NOMO-1 (cell line): ENCODE results near the gene AMBRA1.
"Not testable (repeated sequence)": the region's sequence is repeated elsewhere in the genome, so short reads cannot be mapped to it uniquely, and the experiment has no call there.

Experiments used
- DNase-seq, 2 experiments: peaks; one replicate each; lab custom pipeline; 2025; ENCODE audit not compliant: unreplicated experiment in 2 of 2; lab: John Stamatoyannopoulos, UW

The AMBRA1 gene

DNA sequence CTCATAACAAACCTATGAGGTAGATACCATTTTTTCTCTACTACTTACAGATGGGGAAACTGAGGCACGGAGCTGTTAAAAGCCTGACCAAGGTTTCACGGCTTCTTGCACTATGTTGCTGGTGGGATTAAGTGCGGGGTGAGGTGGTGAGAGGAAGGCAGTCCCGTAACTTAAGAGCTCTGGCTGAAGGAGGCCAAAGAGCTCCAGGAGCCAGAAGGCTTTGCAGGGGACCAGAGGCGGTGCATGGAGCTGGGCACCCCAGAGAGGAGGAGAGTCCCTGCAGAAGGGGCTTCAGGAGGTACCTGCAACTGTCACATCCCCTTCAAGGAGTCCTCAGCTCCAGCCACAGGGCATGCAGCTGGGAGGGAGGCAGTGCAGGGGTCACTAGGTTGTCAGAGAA is 206.4 kb downstream of the AMBRA1 start:
- DNase-seq: no peak

DNA sequence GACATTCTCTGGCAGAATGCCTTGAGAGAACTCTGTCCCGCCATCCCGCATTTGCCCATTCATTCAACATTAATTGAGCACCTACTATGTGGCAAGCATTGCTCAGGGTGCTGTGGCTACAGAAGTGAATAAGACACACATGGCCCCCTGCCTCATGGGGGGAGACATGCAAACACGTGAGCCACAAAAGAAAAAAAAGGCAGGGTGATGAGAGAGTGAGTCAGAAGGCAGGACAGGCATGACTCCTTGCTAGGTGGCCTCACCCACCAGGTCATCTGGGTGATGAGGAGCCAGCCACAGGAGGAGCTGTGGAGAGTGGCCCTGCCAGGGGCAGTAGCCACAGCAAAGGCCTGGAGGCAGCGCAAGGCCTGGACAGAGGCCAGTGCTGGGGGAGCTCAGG is 207.1 kb downstream of the AMBRA1 start:
- no peak for DNase-seq

DNA sequence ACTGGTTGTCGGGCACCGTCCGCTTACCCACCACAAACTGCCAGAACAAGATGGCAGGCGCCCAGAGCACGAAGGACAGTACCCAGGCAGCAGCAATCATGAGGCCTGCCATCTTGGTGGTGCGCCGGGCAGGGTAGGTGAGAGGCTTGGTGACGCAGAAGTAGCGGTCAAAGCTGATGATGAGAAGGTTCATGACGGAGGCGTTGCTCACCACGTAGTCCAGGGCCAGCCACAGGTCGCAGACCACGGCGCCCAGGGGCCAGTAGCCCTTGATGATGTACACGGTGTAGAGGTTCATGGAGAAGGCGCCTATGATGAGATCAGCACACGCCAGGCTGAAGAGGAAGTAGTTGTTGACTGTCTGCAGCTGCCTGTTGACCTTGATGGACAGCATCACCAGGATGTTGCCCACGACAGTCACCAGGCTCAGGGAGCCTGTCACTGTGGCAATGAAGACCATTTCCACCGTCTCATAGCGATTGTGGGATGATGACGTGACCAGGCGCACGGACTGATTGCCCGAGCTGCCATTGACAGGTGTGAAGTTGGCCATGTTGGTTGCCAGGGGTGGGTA is 207.7 kb downstream of the AMBRA1 start:
- no peak for DNase-seq

DNA sequence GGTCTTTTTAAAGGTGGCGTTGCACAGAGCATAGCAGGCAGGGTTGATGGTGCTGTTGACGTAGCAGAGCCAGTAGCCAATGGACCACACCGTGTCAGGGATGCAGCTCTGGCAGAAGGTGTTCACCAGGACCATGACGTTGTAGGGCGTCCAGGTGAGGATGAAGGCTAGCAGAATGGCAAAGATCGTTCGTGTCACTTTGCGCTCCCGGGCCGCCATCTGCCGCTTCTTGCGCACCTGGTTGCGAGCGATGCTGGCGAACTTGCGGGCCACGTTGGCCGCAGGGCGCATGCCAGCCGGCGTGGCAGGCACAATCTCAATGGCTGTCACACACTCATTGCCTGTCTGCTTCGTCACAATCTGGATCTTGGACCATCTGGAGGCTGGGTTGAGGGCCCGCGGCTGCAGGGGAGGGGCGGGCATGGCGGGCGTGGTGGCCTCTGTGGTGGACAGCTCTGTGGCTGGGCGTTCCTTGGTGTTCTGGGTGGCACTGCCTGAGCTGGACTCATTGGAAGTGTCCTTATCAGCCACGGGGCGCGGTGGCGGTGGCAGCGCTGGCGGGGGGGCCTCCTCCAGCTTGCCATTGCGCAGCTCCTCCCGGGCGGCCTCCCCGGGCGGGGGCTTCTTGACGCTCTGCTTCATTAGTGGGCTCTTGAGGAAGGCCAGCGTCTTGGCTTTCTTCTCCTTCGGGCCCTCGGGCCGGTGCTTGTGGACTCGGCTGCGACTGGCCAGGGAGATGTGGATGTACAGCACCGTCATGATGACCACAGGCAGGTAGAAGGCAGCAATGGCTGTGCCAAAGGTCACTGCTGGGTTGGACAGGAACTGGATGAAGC is 208.4 kb downstream of the AMBRA1 start:
- no peak for DNase-seq

DNA sequence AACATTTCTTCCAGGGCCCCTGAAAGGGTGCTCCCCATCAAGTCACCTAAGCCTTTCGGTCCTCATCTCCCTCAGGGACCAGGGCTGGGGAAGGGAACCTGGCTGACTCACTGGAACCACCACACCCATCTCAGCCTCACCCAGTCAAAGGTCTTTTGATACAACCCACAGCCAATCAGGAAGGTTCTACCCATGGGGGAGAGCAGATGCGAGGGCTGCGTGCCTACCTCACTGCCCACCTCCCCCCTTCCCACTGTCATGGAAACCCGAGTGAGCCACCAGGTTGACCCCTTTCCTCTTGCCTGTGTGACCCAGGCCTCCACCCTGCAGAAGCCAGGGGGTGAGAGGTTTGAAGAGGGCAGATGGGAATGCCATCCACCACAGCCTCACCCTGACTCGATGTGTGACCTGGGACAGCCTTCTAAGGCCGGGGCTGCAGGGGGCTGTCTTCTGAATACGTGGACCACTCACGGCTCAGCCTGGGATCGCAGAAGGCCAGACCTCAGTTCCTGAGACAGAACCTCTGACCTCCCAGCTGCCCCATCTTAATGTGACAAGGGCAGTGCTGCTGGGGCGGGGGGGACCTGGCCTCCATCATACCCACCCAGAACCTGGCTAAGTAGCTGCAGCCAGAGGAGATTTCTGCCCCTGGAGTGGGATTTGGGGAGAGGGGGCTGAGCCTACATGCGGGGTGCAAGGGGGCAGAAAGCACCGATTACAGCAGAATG is 209.7 kb downstream of the AMBRA1 start:
- DNase-seq: no peak

DNA sequence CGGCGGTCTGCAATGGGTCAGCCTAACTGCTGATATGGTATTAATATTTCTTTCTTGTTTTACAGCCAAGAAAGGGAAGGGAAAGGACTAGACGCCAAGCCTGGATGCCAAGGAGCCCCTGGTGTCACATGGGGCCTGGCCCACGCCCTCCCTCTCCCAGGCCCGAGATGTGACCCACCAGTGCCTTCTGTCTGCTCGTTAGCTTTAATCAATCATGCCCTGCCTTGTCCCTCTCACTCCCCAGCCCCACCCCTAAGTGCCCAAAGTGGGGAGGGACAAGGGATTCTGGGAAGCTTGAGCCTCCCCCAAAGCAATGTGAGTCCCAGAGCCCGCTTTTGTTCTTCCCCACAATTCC is 210.4 kb downstream of the AMBRA1 start:
- DNase-seq: no peak

DNA sequence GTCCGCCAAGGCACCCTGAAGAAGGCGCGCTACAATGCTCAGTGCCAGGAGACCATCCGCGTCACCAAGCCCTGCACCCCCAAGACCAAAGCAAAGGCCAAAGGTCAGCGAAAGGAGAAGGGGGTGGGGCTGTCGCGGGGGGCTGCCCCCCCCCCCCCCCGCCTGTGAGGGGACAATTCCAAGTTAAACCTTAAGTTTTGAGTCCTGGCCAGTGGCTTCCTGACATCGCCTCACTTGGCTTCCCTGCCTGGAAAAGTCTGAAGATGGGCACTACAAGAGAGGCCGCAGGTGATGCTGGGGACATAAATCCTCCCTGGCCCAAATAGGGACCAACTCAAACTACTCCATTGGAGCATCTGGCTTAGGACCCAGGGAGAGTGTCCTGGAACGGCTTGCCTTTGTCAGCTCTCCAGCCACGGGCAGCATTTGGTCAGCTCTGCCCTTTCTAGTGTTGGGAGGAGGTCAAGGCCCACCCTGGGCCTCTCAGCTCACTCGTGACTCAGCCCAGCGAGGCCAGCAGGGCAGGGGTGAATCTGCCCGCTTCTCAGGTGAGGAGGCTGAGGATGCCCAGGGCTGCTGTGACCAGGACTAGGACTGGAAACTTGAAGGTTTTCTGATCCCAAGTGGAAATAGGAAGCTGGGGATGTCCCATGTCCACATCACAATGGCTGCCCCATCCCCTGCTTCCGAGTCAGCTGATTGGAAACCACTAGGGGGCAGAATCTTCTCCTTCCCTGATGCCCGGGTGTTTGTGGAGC is 211.0 kb downstream of the AMBRA1 start:
- no peak for DNase-seq

DNA sequence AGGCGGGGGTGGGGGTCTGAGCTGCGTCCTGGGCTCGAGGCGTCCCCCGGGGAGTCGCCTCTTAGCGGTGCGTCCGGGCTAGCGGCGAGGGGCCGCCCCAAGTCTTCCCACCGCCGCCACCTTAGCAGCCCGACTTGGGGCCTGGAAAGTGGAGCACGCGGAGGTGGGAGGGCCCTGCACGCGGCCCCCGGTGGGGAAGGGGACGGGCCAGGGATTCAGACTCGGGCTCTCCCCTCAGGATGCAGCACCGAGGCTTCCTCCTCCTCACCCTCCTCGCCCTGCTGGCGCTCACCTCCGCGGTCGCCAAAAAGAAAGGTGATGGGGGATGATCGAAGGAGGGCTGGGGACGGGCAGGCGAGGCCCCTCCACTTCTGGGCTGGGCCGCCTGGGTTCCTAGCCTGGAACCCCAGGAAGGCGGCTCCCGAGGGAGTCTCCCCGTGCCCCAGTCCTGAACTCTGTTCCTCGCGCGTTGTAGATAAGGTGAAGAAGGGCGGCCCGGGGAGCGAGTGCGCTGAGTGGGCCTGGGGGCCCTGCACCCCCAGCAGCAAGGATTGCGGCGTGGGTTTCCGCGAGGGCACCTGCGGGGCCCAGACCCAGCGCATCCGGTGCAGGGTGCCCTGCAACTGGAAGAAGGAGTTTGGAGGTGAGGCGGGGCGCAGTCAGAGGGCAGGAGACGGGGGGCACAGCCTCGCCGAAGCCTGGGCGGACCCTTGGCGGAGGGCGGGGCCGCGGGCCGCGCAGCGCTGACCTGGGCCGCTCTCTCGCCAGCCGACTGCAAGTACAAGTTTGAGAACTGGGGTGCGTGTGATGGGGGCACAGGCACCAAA is 211.8 kb downstream of the AMBRA1 start:
- no peak for DNase-seq

DNA sequence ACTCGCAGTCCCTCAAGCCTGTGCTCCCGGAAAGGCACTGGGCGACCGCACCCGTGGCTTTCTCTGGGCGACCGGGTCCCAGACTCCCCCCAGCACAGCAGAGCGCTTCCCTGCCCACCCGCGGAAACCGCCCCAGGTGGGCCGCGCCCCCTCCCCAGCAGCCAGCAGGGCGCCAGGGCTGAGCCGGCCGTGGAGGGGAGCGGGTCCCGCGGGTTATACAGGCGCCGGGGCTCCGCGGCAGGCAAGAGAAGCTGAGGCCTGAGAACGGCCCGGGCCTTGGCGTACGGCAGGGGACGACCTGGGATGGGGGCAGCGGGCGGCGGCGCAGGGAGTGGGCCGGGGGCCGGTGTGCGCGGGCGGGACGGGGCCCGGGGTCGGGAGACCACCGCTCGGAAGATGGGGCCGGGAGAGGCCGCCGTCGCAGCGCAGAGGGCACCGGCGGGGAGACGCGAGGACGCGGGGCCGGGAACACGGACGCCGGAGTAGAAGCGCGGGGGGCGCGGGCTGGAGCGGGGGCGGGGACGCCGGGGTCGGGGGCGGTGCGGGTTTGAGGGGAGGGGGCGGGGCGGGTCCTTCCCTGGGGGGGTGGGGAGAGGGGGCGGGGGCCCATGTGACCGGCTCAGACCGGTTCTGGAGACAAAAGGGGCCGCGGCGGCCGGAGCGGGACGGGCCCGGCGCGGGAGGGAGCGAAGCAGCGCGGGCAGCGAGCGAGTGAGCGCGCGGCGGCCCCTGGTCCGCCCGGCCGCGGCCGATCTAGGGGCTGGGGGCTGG is 212.6 kb downstream of the AMBRA1 start, which contains the start of gene MDK:
TSS of gene MDK (plus strand) at position 622 of the 771 bp plus-strand sequence. CDS start 389 bp downstream, outside the sequence.
- no peak for DNase-seq

DNA sequence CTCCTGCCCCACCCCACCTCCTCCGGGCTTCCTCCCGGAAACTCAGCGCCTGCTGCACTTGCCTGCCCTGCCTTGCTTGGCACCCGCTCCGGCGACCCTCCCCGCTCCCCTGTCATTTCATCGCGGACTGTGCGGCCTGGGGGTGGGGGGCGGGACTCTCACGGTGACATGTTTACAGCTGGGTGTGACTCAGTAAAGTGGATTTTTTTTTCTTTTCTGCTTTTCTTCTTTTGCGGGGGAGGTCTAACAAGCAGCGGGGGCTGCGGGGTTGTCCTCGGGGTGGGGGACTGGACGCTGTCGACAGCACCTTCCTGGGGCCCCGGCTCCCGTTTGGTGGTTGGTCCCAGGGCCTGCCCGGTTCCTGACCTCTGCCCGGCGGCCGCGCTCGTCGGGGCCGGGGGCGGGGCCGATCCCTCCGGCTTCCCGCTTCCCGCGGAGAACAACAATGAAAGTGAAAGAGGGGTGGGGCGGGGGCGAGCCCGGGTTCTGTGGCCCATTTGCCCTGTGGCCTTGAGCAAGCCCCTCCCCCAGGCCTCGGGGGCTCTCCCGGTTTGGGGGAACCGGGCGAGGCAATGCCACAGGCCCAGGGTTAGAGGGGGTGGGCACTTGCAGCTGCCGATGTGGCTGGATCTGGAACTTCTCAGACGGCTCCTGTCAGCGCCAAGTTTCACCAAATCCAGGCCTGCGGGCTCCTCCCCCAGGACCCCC is 213.3 kb downstream of the AMBRA1 start:
- no peak for DNase-seq

DNA sequence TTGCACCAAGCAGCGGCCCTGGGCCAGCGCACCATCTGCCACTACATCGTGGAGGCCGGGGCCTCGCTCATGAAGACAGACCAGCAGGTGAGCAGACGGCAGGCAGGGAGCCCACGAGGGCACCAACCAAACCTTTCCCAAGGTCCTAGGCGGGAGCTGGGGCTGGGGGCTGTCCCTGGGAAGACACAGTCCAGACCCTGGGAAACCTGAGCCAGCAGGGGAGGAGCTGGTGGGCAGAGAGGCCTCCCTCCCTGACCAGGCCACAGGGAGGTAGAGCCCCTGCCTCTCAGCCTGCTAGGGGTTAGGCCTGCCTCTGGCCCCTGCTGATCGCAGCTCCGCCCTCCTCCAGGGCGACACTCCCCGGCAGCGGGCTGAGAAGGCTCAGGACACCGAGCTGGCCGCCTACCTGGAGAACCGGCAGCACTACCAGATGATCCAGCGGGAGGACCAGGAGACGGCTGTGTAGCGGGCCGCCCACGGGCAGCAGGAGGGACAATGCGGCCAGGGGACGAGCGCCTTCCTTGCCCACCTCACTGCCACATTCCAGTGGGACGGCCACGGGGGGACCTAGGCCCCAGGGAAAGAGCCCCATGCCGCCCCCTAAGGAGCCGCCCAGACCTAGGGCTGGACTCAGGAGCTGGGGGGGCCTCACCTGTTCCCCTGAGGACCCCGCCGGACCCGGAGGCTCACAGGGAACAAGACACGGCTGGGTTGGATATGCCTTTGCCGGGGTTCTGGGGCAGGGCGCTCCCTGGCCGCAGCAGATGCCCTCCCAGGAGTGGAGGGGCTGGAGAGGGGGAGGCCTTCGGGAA is 214.1 kb downstream of the AMBRA1 start:
- DNase-seq: not testable (repeated sequence)

DNA sequence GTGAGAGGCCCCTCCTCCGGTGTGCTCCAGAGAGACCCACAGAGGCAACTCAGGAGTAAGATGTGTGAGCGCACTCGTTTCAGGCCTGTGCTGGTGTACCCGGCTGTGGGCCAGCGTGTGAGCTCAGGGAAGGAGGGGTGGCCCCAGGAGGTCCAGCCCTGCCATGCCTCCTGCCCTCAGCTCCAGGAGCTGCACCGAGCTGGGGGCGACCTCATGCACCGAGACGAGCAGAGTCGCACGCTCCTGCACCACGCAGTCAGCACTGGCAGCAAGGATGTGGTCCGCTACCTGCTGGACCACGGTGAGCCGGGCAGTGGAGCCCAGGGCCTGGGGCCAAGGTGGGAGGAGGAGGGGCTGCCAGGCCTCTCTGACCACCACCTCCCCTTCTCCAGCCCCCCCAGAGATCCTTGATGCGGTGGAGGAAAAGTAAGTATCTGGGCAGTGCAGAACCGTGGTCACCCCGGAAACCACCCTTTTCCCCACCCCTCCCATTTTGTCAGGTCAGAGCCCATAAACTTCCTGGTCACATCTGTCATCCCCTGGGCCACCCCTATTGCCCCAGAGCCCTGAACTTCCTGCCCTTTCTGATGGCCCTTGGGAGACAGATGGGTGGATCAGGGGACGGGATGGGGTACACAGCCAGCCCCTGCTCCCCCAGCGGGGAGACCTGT is 214.9 kb downstream of the AMBRA1 start:
- no peak for DNase-seq

DNA sequence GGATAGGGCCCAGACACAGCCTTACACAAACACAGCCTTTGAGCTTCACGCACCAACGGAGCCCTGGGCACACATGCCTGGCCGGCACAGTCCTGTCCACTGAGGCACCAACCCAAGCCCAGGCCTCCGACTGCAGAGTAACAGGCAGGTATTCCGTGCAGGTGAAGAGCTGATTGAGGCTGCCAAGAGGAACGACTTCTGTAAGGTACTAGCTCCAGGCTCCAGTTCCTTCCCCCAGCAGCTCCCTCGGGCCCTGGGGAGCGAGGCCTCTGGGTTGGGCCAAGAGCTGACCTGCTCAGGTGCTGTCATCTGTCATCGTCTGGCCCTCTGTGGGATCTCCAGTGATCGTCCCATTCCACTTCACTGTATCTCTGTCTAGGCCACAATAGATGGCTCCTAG is 215.5 kb downstream of the AMBRA1 start:
- no peak for DNase-seq

DNA sequence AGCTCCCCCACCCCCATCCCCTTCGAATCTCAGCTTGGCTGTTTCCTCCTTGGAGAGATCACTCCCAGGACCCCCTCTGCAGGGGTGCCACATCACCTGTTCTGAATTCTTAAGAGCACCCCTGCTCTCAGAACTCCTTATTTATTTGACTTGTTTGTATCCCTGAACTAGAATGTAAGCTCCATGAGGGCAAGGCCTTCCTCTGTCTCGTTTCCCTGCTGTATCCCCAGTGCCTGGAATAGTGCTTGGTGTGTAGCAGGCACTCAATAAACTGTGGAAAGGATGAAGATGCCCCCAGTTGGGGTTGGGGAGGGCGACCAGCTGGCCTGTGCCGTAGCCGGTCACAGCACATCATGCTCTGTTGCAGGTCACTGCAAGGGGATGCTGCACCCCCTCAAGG is 216.0 kb downstream of the AMBRA1 start:
- DNase-seq: no peak

DNA sequence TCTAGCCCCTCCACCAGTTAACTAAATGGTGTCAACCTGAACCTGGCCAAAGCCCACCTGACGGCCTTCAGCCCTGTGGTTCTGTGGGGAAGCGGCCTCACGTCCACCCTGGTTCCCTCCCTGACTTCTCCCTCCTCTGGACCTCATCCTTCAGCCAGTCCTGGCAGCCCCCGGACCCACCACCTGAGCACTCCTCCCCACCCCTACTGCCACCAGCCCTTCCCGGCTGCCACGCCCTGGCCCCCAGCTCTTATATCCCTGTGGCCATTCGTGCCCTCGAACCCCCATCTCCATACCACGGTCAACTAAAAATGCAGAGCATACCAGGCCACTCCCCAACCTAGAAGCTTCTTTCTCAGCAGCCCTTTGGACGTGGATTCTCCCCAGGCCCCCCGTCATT is 216.5 kb downstream of the AMBRA1 start:
- DNase-seq: no peak

DNA sequence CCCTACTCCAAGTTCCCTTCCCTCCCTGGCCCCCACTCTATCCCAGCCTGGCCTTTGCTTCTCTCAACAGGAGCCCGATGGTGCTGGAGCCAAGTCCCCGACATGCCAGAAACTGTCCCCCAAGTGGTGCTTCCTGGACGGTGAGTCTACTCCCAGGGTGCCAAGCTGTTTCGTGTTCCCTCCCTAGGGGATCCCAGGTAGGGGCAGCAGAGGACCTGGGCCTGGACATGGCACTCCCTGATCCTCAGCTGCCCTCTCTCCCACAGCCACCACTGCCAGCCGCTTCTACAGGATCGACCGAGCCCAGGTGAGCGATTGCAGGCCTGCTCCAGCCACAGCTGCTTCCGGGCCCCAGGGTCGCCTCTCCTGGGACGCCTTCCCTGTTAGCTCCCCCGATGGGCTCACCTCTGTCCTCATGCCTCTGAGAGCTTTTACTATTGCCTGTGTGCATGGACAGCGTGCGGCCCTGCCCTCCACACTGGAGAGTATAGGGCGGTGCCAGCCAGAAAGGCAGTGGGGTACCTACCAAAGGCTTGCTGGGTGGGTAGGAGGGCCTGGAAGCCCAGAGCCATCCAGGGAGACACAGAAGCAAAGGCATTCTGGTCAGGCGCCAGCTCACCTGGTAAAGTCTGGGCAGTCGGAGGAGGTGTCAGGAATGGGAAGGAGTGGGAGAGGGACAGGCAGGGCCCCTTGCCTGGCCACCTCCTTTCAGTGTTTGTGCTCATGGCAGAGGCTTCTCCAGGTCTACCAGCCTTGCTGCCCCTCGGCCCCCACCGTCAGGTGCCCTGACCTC is 217.4 kb downstream of the AMBRA1 start:
- DNase-seq: no peak
